Left lung (tissue), 10 donors: ENCODE results near the gene SCLT1. TPM values are rescaled to one million over a fixed set of nuclear protein-coding genes. Genes with fewer than 3 reads are reported as not detected.

Experiments
- ATAC-seq: fragments of 200-7000 bp; cut with Tn5 transposase; one replicate; pipeline ENCODE4 v1.9.1; 2020; ENCODE audit warnings: moderate library complexity
- DNase-seq, 4 donors: peaks; one replicate each; pipeline ENCODE4 v3.0.0-alpha.2; 2013 to 2020
- H3K27ac ChIP-seq, 2 donors: fragments of 200-600 bp; sonication (generic) in 1 of 2; one replicate each; pipeline versions ENCODE4 v1.5.0 to v1.8.0; 2020 to 2021
- H3K27me3 ChIP-seq, 2 donors: fragments of 200-600 bp; sonication (generic) in 1 of 2; one replicate each; pipeline versions ENCODE4 v1.5.0 to v1.8.0; 2020 to 2021
- H3K36me3 ChIP-seq, 2 donors: fragments of 200-600 bp; sonication (generic) in 1 of 2; one replicate each; pipeline versions ENCODE4 v1.5.0 to v1.8.0; 2020 to 2021
- H3K4me1 ChIP-seq, 2 donors: fragments of 200-600 bp; one replicate each; pipeline ENCODE4 v1.8.0; 2021
- H3K4me3 ChIP-seq, 2 donors: fragments of 200-600 bp; sonication (generic) in 1 of 2; one replicate each; pipeline versions ENCODE4 v1.5.0 to v1.8.0; 2020 to 2021; ENCODE audit warnings: mild to moderate bottlenecking in 1 of 2
- H3K9me3 ChIP-seq, 2 donors: fragments of 200-600 bp; sonication (generic) in 1 of 2; one replicate each; pipeline versions ENCODE4 v1.5.0 to v1.8.0; 2020 to 2021
- CTCF ChIP-seq, 2 donors: fragments of 200-600 bp; sonication (generic) in 1 of 2; IDR thresholded peaks; one replicate each; pipeline versions ENCODE4 v1.5.0 to v1.8.0; 2021; ENCODE audit warnings: antibody characterized with exemption in 2 of 2
- intact Hi-C, 2 donors: fragments of 100-400 bp; cut with DNase I; formaldehyde crosslinking; loops; one replicate each; pipeline versions ENCODE4 v1.11.2 to v1.14.2; 2022
- polyA plus RNA-seq, 6 donors: library from polyadenylated mRNA; unstranded; fragments of 120-200 nt; gene quantifications; one replicate each; pipeline ENCODE4 v1.2.1, GENCODE V29; 2013; ENCODE audit not compliant: insufficient read length in 6 of 6
- total RNA-seq, 2 donors: library from RNA; stranded (reverse); fragmentation: NEBNext Ultra II Directional; extraction: Animal tissue kit (Norgen Biotek cat#: 25700); gene quantifications; one replicate each; pipeline ENCODE4 v1.2.1, GENCODE V29; 2021
- donor health status: DM: no; HTN: yes; CAD: no.
- donor health status: DM: no; HTN: no; CAD: no.

SCLT1 gene
- total and polyA plus RNA-seq, 8 donors, result 12.4 to 24.1 (median 17.6) TPM

DNA sequence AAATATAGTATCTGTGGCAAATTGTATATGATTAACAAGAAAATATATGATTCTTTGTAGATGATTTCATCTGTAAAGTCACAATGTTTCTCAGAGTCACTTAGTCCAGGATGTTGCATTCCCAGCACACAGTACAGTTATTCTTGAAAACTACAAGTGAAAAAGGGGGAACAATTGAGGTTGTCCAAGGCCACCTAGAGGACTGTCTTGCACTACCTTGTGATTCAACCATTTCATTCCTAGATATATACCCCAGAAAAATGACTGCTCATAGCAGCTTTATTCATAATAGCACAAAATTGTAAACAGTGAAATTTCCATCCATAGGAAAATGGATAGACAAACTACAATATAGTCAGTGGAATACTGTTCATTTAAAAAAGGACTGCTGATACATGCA lies 18.6 kb upstream of the SCLT1 start:
- Histone ChIP-seq H3K4me3 (no peak overlapping the region), H3K4me1 (no peaks in the 10 kb centered on the region), H3K9me3 (no peaks in the 10 kb centered on the region), H3K27ac (no peak overlapping the region), H3K27me3 (no peaks in the 10 kb centered on the region), H3K36me3 (peaks cover 0 to 25% of the 10 kb centered on the region in 2 donors)
- ATAC-seq, result no peak
- intact Hi-C loops, result no loop called here
- no peak for DNase-seq
- no peak for TF ChIP-seq CTCF (IDR thresholded peaks at IDR 0.05)

GRCh38 chr4:129110931-129111330 lies 17.6 kb upstream of the SCLT1 start:
- H3K36me3 ChIP-seq, result peaks cover 0 to 25% of the 10 kb centered on the region in 2 donors
- intact Hi-C loops, result no loop called here
- no peak overlapping the region for H3K4me3 ChIP-seq
- H3K27me3 ChIP-seq, result no peaks in the 10 kb centered on the region
- ATAC-seq (no peak), DNase-seq (no peak)
- no peak overlapping the region for H3K27ac ChIP-seq
- H3K4me1 ChIP-seq, result no peaks in the 10 kb centered on the region
- no peak for TF ChIP-seq CTCF (IDR thresholded peaks at IDR 0.05)
- no peaks in the 10 kb centered on the region for H3K9me3 ChIP-seq

DNA sequence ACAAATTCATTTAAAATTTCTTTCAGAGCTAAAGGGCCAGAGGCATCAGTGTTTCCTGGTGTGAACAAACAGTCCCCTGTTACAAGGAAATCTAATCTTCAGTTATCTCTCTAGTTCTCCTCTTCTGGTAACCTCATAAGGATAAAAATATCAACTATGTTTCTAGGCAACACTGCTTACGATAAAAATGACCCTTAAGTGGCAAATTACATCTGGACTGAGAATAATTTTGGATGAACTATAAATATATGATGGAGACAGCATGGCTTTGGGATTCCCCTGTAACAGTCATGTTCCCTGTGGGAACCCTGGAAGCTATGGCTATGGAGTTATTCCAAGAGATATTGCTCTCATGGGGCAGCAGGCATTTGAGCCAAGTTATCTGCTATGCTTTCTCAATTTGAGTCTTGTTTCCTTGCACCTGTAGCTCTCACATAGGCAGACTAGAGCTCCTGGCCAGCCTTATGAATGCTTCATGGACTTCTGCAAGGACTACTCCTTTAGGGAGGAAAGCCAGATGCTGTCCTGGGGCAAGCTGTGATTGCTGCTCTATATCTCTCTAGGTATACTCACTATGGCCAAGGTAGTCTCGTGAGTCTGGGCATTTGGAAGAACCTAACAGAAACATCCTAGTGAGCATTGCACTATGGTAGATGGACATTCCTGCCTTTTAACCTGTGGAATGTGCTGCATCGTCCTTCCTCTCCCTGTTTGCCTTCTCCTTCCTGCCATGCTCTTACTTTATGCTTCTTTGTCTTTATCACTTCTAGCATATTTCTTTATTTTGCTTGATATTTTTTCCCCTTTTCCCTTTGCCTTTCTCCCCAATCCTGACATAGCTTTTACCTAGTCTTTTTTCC lies 16.9 kb upstream of the SCLT1 start:
- Histone ChIP-seq H3K36me3 (peaks cover 0 to 25% of the 10 kb centered on the region in 2 donors), H3K4me3 (no peak overlapping the region), H3K27me3 (no peaks in the 10 kb centered on the region), H3K4me1 (no peaks in the 10 kb centered on the region), H3K27ac (no peak overlapping the region), H3K9me3 (no peaks in the 10 kb centered on the region)
- TF ChIP-seq CTCF (IDR thresholded peaks at IDR 0.05), result no peak
- intact Hi-C loops, result no loop called here
- ATAC-seq (no peak), DNase-seq (no peak)

DNA sequence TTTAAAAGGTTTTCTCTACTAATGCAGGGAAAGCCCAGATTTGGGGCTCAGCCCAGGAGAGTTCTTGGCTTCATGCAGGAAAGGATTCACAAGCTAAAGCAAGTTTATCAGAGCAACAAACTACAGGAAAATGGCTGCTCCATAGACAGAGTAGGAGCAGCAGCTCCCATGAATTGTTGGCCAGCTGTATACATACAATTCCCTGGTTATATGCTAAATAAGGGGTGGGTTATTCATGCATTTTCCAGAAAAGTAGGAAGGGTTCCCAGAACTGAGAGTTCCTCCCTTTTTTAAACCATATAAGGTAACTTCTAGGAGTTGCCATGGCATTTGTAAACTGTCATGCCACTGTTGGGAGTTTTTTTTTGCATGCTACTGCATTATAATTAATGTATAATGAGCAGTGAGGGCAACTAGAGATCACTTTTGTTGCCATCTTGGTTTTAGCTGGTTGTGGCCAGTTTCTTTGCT lies 5.2 kb upstream of the SCLT1 start:
- no peak for DNase-seq
- ATAC-seq, result no peak
- intact Hi-C loops, result no loop called here
- Histone ChIP-seq H3K36me3 (peaks cover 0 to 8% of the 10 kb centered on the region in 2 donors), H3K4me3 (no peak overlapping the region), H3K4me1 (peaks cover 0 to 30% of the 10 kb centered on the region in 2 donors), H3K27ac (no peak overlapping the region), H3K9me3 (no peaks in the 10 kb centered on the region), H3K27me3 (no peaks in the 10 kb centered on the region)
- no peak for TF ChIP-seq CTCF (IDR thresholded peaks at IDR 0.05)

DNA sequence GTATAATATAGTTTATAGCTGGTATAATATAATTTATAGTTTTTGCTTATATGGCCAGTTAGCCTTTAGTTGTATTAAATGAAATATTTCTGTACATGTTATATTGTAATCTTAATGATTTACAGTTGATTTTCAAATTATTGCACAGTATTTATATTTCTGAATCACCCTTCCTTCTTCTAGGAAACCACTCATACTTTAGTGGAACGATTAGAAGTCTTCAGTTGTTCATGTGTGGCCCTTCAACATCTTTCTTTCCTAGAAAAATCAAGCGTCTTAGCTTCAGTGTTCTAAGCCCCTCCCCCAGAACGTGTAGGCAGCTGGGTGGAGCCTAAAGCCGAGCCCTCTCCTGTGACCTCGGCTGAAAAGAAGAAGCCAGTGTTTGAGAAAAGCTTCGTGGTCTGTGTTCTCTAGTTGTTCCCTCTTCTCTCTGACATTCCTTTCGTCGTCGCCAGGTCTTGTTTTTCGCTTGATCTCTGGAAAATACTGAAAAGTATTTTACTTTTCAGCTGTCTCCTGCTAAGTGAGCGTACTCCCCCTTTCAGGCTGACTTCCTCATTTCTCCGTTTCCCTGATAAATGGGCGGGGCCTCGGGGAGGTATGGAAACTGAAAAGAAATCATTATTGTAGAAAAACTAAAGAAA lies 2.6 kb upstream of the SCLT1 start, which contains the start of gene C4orf33:
C4orf33 (plus strand) TSS at position 342 of the 644 bp plus-strand sequence. CDS start 6,459 bp downstream, outside the sequence.
- Histone ChIP-seq H3K36me3 (no peaks in the 10 kb centered on the region), H3K27me3 (no peaks in the 10 kb centered on the region), H3K9me3 (no peaks in the 10 kb centered on the region), H3K4me1 (peaks cover 7 to 47% of the 10 kb centered on the region in 2 donors), H3K4me3 (peak within 1 kb of the TSS; percentile 38 to 62), H3K27ac (peak within 1 kb of the TSS; percentile 91 to 93)
- intact Hi-C loops, result no loop called here
- DNase-seq, result peak; percentile 73 to 89 (median 84)
- no peak for TF ChIP-seq CTCF (IDR thresholded peaks at IDR 0.05)
- peak; percentile 66 for ATAC-seq
